Activated naive CD4-positive, alpha-beta T cell treated with Interleukin-2 at 50 U/mL for 16 hours (primary cell): Measurements from ENCODE around the gene CD99.
A peak's percentile ranks its signal among the peaks of the same experiment; 100 is the strongest.
"Not testable (repeated sequence)": the region's sequence is repeated elsewhere in the genome, so short reads cannot be mapped to it uniquely, and the experiment has no call there.

Source experiments
- DNase-seq: peaks from one replicate; pipeline ENCODE4 v3.0.0-alpha.2; 2020

CD99 gene, protein sequence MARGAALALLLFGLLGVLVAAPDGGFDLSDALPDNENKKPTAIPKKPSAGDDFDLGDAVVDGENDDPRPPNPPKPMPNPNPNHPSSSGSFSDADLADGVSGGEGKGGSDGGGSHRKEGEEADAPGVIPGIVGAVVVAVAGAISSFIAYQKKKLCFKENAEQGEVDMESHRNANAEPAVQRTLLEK

GRCh38 chrX:2690856-2691542, at the start of gene CD99:
CD99 (plus strand) TSS chrX:2691295; CDS start chrX:2691361, 66 bp downstream.
- DNase-seq, result peak; percentile 94

DNA sequence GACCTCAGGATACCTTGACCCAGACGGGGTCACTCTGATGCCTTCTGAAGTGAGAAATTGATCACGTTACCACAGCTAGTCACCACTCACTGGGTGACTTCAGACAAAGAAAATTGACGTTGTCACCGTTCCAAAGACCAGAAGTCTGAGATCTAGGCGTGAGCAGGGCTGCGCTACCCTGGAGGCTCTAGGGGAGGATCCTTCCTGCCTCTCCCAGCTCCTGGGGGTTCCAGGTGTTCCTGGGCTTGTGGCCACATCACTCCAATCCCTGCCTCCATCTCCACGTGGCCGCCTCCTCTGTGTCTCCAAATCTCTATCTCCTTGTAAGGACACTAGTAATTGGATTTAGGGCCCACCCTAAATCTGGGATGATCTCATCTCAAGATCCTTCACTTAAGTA, 48.9 kb upstream of the CD99 start:
- no peak for DNase-seq

GRCh38 chrX:2642791-2643190, 48.3 kb upstream of the CD99 start:
- no peak for DNase-seq

GRCh38 chrX:2643880-2644279, 47.2 kb upstream of the CD99 start:
- no peak for DNase-seq

GRCh38 chrX:2645563-2645962, 45.5 kb upstream of the CD99 start:
- no peak for DNase-seq

- DNase-seq, result peak; percentile 27
Measured at GRCh38 chrX:2647627-2648026, 43.5 kb upstream of the CD99 start.

DNA sequence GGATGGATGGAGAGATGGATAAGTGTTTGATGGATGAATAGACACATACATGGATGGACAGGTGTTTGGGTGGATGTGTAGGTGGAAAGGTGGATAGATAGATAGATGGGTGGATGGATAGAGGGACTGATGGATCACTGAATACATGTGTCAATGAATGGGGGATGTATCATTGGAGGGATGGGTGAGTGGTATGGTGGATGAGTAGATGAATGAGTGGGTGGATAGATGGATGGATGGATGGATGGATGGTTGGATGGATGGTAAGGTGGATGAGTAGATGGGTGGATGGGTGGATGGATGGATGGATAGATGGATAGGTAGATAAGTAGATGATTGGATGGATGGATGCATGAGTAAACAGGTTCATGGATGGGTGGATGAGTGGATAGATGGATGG, 41.1 kb upstream of the CD99 start:
- DNase-seq, result no peak

DNA sequence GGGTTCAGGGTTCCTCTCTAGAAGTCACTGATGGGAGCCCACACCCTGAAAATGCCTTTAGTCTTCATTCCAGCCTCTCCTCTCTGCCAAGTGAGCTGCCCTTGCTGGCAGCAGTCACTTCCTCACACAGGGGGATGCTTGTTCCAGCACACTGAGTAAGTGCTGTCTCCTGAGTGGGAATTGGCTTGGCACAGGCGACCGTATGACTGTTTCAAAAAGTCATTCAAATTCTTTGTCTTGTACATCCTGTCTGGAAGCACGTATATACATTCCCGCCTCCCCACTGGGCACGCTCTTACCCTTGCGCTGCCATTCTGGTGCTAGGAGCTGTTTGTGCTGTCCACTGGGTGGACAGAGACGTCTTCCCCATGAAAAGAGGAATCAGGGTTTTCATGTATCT, 40.2 kb upstream of the CD99 start:
- DNase-seq, result no peak

- no peak for DNase-seq
Measured at GRCh38 chrX:2652106-2652505, 39.0 kb upstream of the CD99 start.

DNA sequence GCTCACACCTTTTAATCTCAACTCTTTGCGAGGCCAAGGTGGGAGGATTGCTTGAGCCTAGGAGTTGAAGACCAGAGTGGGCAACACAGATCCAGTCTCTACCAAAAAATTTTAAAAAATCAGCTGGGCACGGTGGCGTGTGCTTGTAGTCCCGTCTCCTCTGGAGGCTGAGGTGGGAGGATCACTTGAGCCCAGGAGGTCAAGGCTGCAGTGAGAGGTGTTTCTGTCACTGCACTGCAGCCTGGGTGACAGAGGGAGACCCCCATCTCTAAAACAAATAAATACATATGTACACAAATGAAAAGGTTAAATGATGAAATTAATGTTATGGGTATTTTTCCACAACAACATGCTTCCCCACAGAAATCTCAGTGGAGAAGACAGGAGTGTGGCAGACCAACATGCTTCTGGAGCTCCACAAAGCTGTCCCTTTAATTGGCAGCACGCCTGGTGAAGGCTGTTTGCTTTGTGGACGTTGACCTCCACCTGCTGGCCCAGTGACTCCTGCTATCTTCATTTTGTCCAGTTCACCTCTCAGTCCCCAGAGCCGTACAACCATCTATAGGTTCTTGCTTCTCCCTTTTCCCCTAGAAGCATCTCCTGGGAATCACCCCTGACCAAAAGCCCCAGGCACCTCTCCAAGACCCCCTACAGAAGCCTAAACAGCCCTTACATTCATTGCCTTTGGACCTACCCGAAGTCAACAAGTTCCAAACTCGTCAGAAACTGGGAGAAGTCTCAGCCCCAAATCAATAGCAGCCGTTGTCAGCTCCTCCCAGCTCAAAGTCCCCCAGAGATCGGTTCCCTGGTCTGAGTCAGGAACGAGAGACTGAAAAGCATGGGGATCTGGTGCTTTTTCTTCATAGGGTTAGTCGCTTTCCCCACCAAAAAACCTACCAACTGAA, 36.4 kb upstream of the CD99 start:
- no peak for DNase-seq

- no peak for DNase-seq
Measured at GRCh38 chrX:2656257-2656836, 34.7 kb upstream of the CD99 start.

DNA sequence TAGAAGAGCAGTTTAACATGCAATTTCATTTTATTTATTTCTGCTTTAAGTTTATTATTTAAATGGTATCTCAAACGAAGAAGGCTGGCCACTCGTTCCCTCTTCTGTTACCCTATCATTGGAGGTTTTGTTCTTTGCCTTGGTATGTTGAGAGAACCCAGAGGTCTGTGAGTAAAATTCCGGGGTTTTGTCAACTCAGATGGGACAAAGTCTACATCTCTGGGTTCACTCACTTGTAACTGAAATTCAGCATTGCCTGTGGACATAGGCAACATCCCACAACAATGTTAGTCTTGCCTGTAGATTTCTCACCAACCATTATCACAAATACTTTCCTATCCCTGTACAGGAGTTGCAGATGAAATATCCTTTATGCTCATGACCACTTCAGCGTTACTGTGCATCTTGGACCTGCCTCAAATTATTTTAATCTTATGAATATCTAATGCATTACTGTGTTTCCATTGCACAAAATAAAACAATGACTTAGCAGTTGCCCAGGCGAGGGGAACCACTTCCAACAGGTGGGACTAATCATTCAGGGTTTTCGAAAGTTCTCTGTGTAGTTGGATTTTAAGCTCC, 33.5 kb upstream of the CD99 start:
- DNase-seq, result no peak

- DNase-seq, result no peak
Measured at GRCh38 chrX:2658585-2659292, 32.4 kb upstream of the CD99 start.

GRCh38 chrX:2662586-2662985, 28.5 kb upstream of the CD99 start:
- no peak for DNase-seq

GRCh38 chrX:2664502-2664901, 26.6 kb upstream of the CD99 start:
- peak; percentile 7 for DNase-seq

- DNase-seq, result no peak
Measured at GRCh38 chrX:2665387-2666304, 25.4 kb upstream of the CD99 start.

DNA sequence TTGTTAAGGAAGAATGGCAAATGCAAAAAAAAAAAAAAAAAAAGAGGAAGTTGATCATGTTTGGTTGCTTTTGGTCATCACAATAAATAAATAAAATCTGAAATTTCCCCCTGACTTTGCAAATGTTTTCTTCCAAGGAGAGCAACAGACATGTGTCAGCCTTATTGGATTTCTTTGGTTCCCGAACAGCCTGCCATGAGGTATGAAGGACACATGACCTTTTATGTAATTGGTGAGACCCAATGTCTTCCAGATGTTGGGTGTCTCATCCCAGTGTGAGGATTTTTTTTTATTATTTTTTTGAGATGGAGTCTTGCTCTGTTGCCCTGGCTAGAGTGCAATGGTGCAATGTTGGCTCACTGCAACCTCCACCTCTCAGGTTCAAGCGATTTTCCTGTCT, 24.6 kb upstream of the CD99 start:
- no peak for DNase-seq

- DNase-seq, result no peak
Measured at GRCh38 chrX:2670978-2671377, 20.1 kb upstream of the CD99 start.

DNA sequence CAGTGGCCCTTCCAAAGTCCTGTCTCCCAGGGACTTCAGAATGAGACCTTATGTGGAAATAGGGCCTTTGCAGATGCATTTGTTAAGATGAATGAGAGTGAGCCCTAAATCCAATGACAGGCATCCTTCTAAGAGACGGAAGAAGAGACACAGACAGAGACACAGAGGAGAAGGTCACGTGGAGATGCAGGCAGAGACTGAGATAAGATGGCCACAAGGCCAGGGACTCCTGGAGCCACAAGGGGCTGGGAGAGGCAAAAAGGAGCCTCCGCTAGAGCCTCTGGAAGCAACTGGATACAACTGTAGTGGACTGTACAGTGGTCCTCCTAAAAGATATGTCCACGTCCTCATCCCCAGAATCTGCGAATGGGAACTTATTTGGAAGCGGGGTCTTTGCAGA, 19.0 kb upstream of the CD99 start:
- DNase-seq, result no peak

GRCh38 chrX:2673611-2674010, 17.5 kb upstream of the CD99 start:
- no peak for DNase-seq

DNA sequence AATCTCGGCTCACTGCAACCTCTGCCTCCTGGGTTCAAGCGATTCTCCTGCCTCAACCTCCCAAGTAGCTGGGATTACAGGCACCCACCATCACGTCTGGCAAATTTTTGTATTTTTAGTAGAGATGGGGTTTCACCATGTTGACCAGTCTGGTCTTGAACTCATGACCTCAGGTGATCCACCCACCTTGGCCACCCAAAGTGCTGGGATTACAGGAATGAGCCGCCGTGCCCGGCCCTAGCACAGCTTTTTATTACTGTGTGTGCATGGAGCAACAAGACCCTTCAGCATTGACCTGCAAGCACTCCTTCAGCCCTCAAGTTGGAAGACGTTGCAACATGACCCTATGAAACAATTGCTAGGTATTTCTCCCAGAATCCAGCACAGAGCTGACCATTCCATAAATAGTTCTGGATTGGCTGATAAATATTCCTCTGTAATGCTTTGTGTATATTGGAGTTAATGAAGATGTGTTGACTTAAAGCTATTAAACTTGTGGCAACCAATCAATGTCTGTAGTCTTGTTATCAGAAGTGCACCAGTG, 15.4 kb upstream of the CD99 start:
- not testable (repeated sequence) for DNase-seq
